Central memory CD8-positive, alpha-beta T cell (primary cell): ENCODE measurements around the gene ANKUB1.

Experiments used
- ATAC-seq: fragments of 150-1000 bp; cut with Tn5 transposase; replicated peaks from 2 replicates; pipeline ENCODE4 v1.10.0; 2022; ENCODE audit warnings: mild to moderate bottlenecking, moderate FRiP score, moderate number of reproducible peaks; ENCODE audit not compliant: poor library complexity, severe bottlenecking; ENCODE audit errors: extremely low read depth
- DNase-seq, 2 donors: peaks; one replicate each; pipeline ENCODE4 v3.0.0; 2021; ENCODE audit warnings: low spot score in 2 of 2
- H3K27ac Mint-ChIP-seq: one replicate; pipeline ENCODE4 v1.8.0; 2022; ENCODE audit warnings: low read depth, mild to moderate bottlenecking, moderate library complexity, mixed read lengths
- H3K27me3 Mint-ChIP-seq: one replicate; pipeline ENCODE4 v1.8.0; 2022; ENCODE audit warnings: mixed read lengths
- H3K36me3 Mint-ChIP-seq: one replicate; pipeline ENCODE4 v1.8.0; 2022; ENCODE audit warnings: mild to moderate bottlenecking, moderate library complexity, mixed read lengths; ENCODE audit not compliant: insufficient read depth
- H3K4me1 Mint-ChIP-seq: one replicate; pipeline ENCODE4 v1.8.0; 2022; ENCODE audit warnings: mixed read lengths
- H3K4me3 Mint-ChIP-seq: one replicate; pipeline ENCODE4 v1.8.0; 2022; ENCODE audit warnings: mild to moderate bottlenecking, moderate library complexity, mixed read lengths
- H3K9me3 Mint-ChIP-seq: one replicate; pipeline ENCODE4 v1.8.0; 2022; ENCODE audit warnings: mixed read lengths

Gene ANKUB1

GRCh38 chr3:149738876-149739275 is 53.5 kb downstream of the ANKUB1 start:
- no peak overlapping the region for H3K4me3 Mint-ChIP-seq
- peaks cover 20% of the 10 kb centered on the region for H3K36me3 Mint-ChIP-seq
- no peaks in the 10 kb centered on the region for H3K9me3 Mint-ChIP-seq
- ATAC-seq (no peak), DNase-seq (no peak)
- H3K27ac Mint-ChIP-seq, result no peak overlapping the region
- H3K4me1 Mint-ChIP-seq, result peaks cover 5% of the 10 kb centered on the region
- no peaks in the 10 kb centered on the region for H3K27me3 Mint-ChIP-seq

GRCh38 chr3:149736953-149737205 is 55.5 kb downstream of the ANKUB1 start:
- Mint-ChIP-seq H3K9me3 (no peaks in the 10 kb centered on the region), H3K4me3 (no peak overlapping the region), H3K27me3 (no peaks in the 10 kb centered on the region), H3K36me3 (peaks cover 17% of the 10 kb centered on the region), H3K27ac (no peak overlapping the region), H3K4me1 (peaks cover 5% of the 10 kb centered on the region)
- DNase-seq, result no peak
- no peak for ATAC-seq

GRCh38 chr3:149736175-149736952 is 56.0 kb downstream of the ANKUB1 start:
- DNase-seq, result no peak
- H3K27ac Mint-ChIP-seq, result no peak overlapping the region

GRCh38 chr3:149732234-149732633 is 60.1 kb downstream of the ANKUB1 start:
- H3K9me3 Mint-ChIP-seq, result no peaks in the 10 kb centered on the region
- peaks cover 3% of the 10 kb centered on the region for H3K36me3 Mint-ChIP-seq
- no peaks in the 10 kb centered on the region for H3K27me3 Mint-ChIP-seq
- no peak overlapping the region for H3K4me3 Mint-ChIP-seq
- no peak overlapping the region for H3K27ac Mint-ChIP-seq
- DNase-seq (no peak), ATAC-seq (no peak)
- H3K4me1 Mint-ChIP-seq, result no peaks in the 10 kb centered on the region

More at GRCh38 chr3:149736175-149736952, 56.0 kb downstream of the ANKUB1 start:
- peaks cover 14% of the 10 kb centered on the region for H3K36me3 Mint-ChIP-seq
- H3K4me1 Mint-ChIP-seq, result peaks cover 5% of the 10 kb centered on the region
- no peaks in the 10 kb centered on the region for H3K9me3 Mint-ChIP-seq
- no peak overlapping the region for H3K4me3 Mint-ChIP-seq
- H3K27me3 Mint-ChIP-seq, result no peaks in the 10 kb centered on the region
- no peak for ATAC-seq

GRCh38 chr3:149727656-149728055 is 64.7 kb downstream of the ANKUB1 start:
- Mint-ChIP-seq H3K27ac (no peak overlapping the region), H3K4me3 (no peak overlapping the region), H3K36me3 (peaks cover 1% of the 10 kb centered on the region), H3K4me1 (no peaks in the 10 kb centered on the region), H3K9me3 (no peaks in the 10 kb centered on the region), H3K27me3 (no peaks in the 10 kb centered on the region)
- ATAC-seq, result no peak
- DNase-seq, result no peak

GRCh38 chr3:149726716-149727407 is 65.5 kb downstream of the ANKUB1 start:
- H3K27ac Mint-ChIP-seq, result no peak overlapping the region
- H3K9me3 Mint-ChIP-seq, result no peaks in the 10 kb centered on the region
- no peak overlapping the region for H3K4me3 Mint-ChIP-seq
- DNase-seq, result no peak
- H3K36me3 Mint-ChIP-seq, result no peaks in the 10 kb centered on the region
- H3K4me1 Mint-ChIP-seq, result no peaks in the 10 kb centered on the region
- ATAC-seq, result no peak
- no peaks in the 10 kb centered on the region for H3K27me3 Mint-ChIP-seq

- H3K4me3 Mint-ChIP-seq, result no peak overlapping the region
- no peaks in the 10 kb centered on the region for H3K9me3 Mint-ChIP-seq
- no peak overlapping the region for H3K27ac Mint-ChIP-seq
- ATAC-seq (no peak), DNase-seq (no peak)
- no peaks in the 10 kb centered on the region for H3K36me3 Mint-ChIP-seq
- H3K4me1 Mint-ChIP-seq, result no peaks in the 10 kb centered on the region
- H3K27me3 Mint-ChIP-seq, result no peaks in the 10 kb centered on the region
These were observed 68.6 kb downstream of the ANKUB1 start for GRCh38 chr3:149723781-149724180.

- no peak overlapping the region for H3K27ac Mint-ChIP-seq
- H3K27me3 Mint-ChIP-seq, result no peaks in the 10 kb centered on the region
- H3K4me1 Mint-ChIP-seq, result no peaks in the 10 kb centered on the region
- H3K36me3 Mint-ChIP-seq, result no peaks in the 10 kb centered on the region
- no peak for DNase-seq
- H3K9me3 Mint-ChIP-seq, result no peaks in the 10 kb centered on the region
- no peak for ATAC-seq
- no peak overlapping the region for H3K4me3 Mint-ChIP-seq
These were observed 71.4 kb downstream of the ANKUB1 start for GRCh38 chr3:149720918-149721317.

- Mint-ChIP-seq H3K27ac (no peak overlapping the region), H3K9me3 (no peaks in the 10 kb centered on the region), H3K36me3 (no peaks in the 10 kb centered on the region), H3K4me3 (no peak overlapping the region), H3K27me3 (no peaks in the 10 kb centered on the region), H3K4me1 (no peaks in the 10 kb centered on the region)
- no peak for ATAC-seq
- DNase-seq, result no peak
These were observed 74.8 kb downstream of the ANKUB1 start for GRCh38 chr3:149717391-149718056.

GRCh38 chr3:149716984-149717383 is 75.4 kb downstream of the ANKUB1 start:
- Mint-ChIP-seq H3K27me3 (no peaks in the 10 kb centered on the region), H3K9me3 (no peaks in the 10 kb centered on the region), H3K4me1 (no peaks in the 10 kb centered on the region), H3K27ac (no peak overlapping the region), H3K36me3 (no peaks in the 10 kb centered on the region), H3K4me3 (no peak overlapping the region)
- DNase-seq (no peak), ATAC-seq (no peak)

GRCh38 chr3:149715247-149715646 is 77.1 kb downstream of the ANKUB1 start:
- Mint-ChIP-seq H3K4me1 (no peaks in the 10 kb centered on the region), H3K27me3 (no peaks in the 10 kb centered on the region), H3K9me3 (no peaks in the 10 kb centered on the region), H3K4me3 (no peak overlapping the region), H3K36me3 (no peaks in the 10 kb centered on the region), H3K27ac (no peak overlapping the region)
- DNase-seq (no peak), ATAC-seq (no peak)

- no peaks in the 10 kb centered on the region for H3K36me3 Mint-ChIP-seq
- H3K27ac Mint-ChIP-seq, result no peak overlapping the region
- no peaks in the 10 kb centered on the region for H3K4me1 Mint-ChIP-seq
- no peak overlapping the region for H3K4me3 Mint-ChIP-seq
- DNase-seq, result no peak
- ATAC-seq, result no peak
- H3K27me3 Mint-ChIP-seq, result no peaks in the 10 kb centered on the region
- H3K9me3 Mint-ChIP-seq, result no peaks in the 10 kb centered on the region
These were observed 78.4 kb downstream of the ANKUB1 start for GRCh38 chr3:149713730-149714654.
